ENCODE data around the gene ADGRG1. TPM values are rescaled to one million over a fixed set of nuclear protein-coding genes. Genes with fewer than 3 reads are reported as not detected.

The ADGRG1 gene
- total RNA-seq, 2 experiments from 2014 or later = not detected

GRCh38 chr16:57700781-57701551, 72.5 kb downstream of the ADGRG1 start:
- ChIA-PET CTCF (ENCODE audit: unreplicated experiment) (no interaction called here), POLR2A (no interaction called here)
- no peaks in the 10 kb centered on the region for H3K9me2 ChIP-seq (ENCODE audit: insufficient read depth, low read length)
- H3K79me2 ChIP-seq (ENCODE audit: insufficient read depth, low read depth, low read length) = no peaks in the 10 kb centered on the region
- H3K4me2 ChIP-seq (ENCODE audit: low read length) = no peak overlapping the region
- no peak overlapping the region for H3K4me3 ChIP-seq (ENCODE audit: low read depth, low read length, poor library complexity, severe bottlenecking)
- intact Hi-C loops (cut with micrococcal nuclease; ENCODE audit: unreplicated experiment) = no loop called here
- no peaks in the 10 kb centered on the region for H3K4me1 ChIP-seq (ENCODE audit: insufficient read depth, low read length, poor library complexity, severe bottlenecking)
- H3K36me3 ChIP-seq (ENCODE audit: insufficient read depth, low read length) = no peaks in the 10 kb centered on the region
- no peak for TF ChIP-seq EZH2phosphoT487 (IDR thresholded peaks at IDR 0.05; ENCODE audit: borderline replicate concordance, low read depth, low read length)
- no peak for TF ChIP-seq CTCF (conservative IDR thresholded peaks at IDR 0.05; ENCODE audit: low read length)
- H2AFZ ChIP-seq (ENCODE audit: low read length) = no peak overlapping the region
- no peaks in the 10 kb centered on the region for H3K9me3 ChIP-seq (ENCODE audit: low read length)
- no TSS peak for BruUV-seq (replicated peaks)
- no peak overlapping the region for H3K27ac ChIP-seq (ENCODE audit: low read depth, low read length, poor library complexity, severe bottlenecking)
- DNase-seq (ENCODE audit: low spot score) = no peak
- H4K20me1 ChIP-seq (ENCODE audit: insufficient read depth, low read length) = no peaks in the 10 kb centered on the region

DNA sequence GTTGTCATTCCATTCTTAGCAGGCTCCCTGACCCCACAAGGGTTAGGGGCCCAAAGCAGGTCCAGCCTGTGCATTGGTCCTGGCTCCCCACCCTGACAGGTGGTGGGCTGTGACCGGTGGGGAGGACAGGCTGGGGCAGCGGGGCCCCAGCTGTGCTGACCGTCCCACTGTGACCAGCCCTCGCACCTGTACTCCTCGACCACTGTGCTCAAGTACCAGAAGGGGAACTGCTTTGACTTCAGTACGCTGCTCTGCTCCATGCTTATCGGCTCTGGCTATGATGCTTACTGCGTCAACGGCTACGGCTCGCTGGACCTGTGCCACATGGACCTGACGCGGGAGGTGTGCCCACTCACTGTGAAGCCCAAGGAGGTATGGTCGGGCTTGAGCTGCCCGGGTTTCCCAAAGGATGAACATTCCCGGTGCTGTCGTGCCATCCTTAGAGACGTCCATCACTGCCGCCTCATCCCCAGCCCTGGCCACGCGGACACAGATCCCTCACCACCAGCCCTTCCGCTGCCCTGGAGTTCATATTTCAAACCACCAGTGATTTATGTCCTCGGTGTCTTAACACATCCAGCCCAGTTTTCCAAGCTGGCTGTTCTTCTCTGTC, 73.4 kb downstream of the ADGRG1 start:
- ChIA-PET POLR2A (no interaction called here), CTCF (ENCODE audit: unreplicated experiment) (no interaction called here)
- intact Hi-C loops (cut with micrococcal nuclease; ENCODE audit: unreplicated experiment) = no loop called here
- no peaks in the 10 kb centered on the region for H3K79me2 ChIP-seq (ENCODE audit: insufficient read depth, low read depth, low read length)
- no peak overlapping the region for H3K27ac ChIP-seq (ENCODE audit: low read depth, low read length, poor library complexity, severe bottlenecking)
- no peaks in the 10 kb centered on the region for H3K36me3 ChIP-seq (ENCODE audit: insufficient read depth, low read length)
- no peaks in the 10 kb centered on the region for H3K9me2 ChIP-seq (ENCODE audit: insufficient read depth, low read length)
- no peak for DNase-seq (ENCODE audit: low spot score)
- H2AFZ ChIP-seq (ENCODE audit: low read length) = no peak overlapping the region
- no peaks in the 10 kb centered on the region for H4K20me1 ChIP-seq (ENCODE audit: insufficient read depth, low read length)
- no peak overlapping the region for H3K4me2 ChIP-seq (ENCODE audit: low read length)
- no peaks in the 10 kb centered on the region for H3K9me3 ChIP-seq (ENCODE audit: low read length)
- no peak for TF ChIP-seq CTCF (conservative IDR thresholded peaks at IDR 0.05; ENCODE audit: low read length)
- no peak for TF ChIP-seq EZH2phosphoT487 (IDR thresholded peaks at IDR 0.05; ENCODE audit: borderline replicate concordance, low read depth, low read length)
- no TSS peak for BruUV-seq (replicated peaks)
- no peaks in the 10 kb centered on the region for H3K4me1 ChIP-seq (ENCODE audit: insufficient read depth, low read length, poor library complexity, severe bottlenecking)
- H3K4me3 ChIP-seq (ENCODE audit: low read depth, low read length, poor library complexity, severe bottlenecking) = no peak overlapping the region

DNA sequence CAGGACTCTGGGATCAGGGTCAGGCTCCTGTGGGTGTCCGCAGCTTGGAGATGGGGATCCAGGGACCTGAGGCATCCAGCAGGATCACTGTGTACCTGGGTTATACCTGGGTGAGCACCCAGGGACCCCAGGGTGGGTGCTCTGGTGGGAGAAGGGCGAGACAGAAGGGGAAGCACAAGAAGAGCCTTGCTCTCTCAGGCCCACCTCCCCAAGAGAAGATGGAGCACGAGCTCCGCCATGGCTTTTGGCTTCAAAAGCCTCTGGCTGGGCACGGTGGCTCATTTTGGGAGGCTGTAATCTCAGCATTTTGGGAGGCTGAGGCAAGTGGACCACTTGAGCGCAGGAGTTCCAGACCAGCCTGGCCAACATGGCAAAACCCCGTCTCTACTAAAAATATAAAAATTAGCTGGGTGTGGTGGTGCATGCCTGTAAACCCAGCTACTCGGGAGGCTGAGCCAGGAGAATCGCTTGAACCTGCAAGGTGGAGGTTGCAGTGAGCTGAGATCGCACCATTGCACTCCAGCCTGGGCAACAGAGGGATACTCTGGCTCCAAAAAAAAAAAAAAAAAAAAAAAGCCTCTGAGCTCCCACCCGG, 75.1 kb downstream of the ADGRG1 start:
- POLR2A ChIA-PET = no interaction called here
- Histone ChIP-seq H3K4me2 (ENCODE audit: low read length) (no peak overlapping the region), H3K9me2 (ENCODE audit: insufficient read depth, low read length) (no peaks in the 10 kb centered on the region), H4K20me1 (ENCODE audit: insufficient read depth, low read length) (no peaks in the 10 kb centered on the region), H3K36me3 (ENCODE audit: insufficient read depth, low read length) (no peaks in the 10 kb centered on the region), H3K4me1 (ENCODE audit: insufficient read depth, low read length, poor library complexity, severe bottlenecking) (no peaks in the 10 kb centered on the region), H2AFZ (ENCODE audit: low read length) (no peak overlapping the region), H3K4me3 (ENCODE audit: low read depth, low read length, poor library complexity, severe bottlenecking) (no peak overlapping the region), H3K27ac (ENCODE audit: low read depth, low read length, poor library complexity, severe bottlenecking) (no peak overlapping the region), H3K79me2 (ENCODE audit: insufficient read depth, low read depth, low read length) (no peaks in the 10 kb centered on the region), H3K9me3 (ENCODE audit: low read length) (no peaks in the 10 kb centered on the region)
- no peak for TF ChIP-seq CTCF (conservative IDR thresholded peaks at IDR 0.05; ENCODE audit: low read length)
- TF ChIP-seq EZH2phosphoT487 (IDR thresholded peaks at IDR 0.05; ENCODE audit: borderline replicate concordance, low read depth, low read length) = no peak
- CTCF ChIA-PET (ENCODE audit: unreplicated experiment) = no interaction called here
- no peak for DNase-seq (ENCODE audit: low spot score)
- intact Hi-C loops (cut with micrococcal nuclease; ENCODE audit: unreplicated experiment) = no loop called here
- no TSS peak for BruUV-seq (replicated peaks)

All from OCI-LY7 (cell line).